ENCODE results near the gene AADAC. TPM values are rescaled to one million over a fixed set of nuclear protein-coding genes. Genes with fewer than 3 reads are reported as not detected.
"Not testable (repeated sequence)": the region's sequence is repeated elsewhere in the genome, so short reads cannot be mapped to it uniquely, and the experiment has no call there.

The AADAC gene, protein sequence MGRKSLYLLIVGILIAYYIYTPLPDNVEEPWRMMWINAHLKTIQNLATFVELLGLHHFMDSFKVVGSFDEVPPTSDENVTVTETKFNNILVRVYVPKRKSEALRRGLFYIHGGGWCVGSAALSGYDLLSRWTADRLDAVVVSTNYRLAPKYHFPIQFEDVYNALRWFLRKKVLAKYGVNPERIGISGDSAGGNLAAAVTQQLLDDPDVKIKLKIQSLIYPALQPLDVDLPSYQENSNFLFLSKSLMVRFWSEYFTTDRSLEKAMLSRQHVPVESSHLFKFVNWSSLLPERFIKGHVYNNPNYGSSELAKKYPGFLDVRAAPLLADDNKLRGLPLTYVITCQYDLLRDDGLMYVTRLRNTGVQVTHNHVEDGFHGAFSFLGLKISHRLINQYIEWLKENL
- polyA plus RNA-seq (2011; rRNA removed) (not detected in 2 replicates), polyA minus RNA-seq (2011; rRNA and poly(A)+ RNA removed) (not detected in 2 replicates)

DNA sequence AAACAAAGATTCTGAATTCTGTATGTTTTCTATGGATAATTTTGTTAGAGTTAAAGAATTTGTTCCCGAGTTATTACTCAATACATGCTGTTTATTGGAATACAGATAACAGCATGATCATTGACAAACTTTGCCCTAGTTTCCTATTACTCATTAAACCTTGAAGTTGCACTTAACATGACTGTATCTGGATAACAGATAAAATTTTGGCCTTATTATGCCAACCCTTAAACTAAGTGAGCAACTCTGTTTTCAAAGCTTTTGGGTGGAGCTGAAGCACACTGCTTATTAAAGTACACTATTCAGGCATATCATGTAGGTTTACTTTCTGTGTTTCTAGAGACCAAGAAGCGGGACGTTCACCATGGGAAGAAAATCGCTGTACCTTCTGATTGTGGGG, at the start of gene AADAC:
TSS of gene AADAC (plus strand) at position 318 of the 400 bp plus-strand sequence. CDS start at position 365, 47 bp downstream.
- H3K4me3 ChIP-seq (ENCODE audit: low read depth, low read length): no peak within 1 kb of the TSS
- H3K27me3 ChIP-seq (ENCODE audit: control insufficient read depth, insufficient read depth, low read length): no peaks in the 10 kb centered on the region
- TF ChIP-seq, protein P1, sequence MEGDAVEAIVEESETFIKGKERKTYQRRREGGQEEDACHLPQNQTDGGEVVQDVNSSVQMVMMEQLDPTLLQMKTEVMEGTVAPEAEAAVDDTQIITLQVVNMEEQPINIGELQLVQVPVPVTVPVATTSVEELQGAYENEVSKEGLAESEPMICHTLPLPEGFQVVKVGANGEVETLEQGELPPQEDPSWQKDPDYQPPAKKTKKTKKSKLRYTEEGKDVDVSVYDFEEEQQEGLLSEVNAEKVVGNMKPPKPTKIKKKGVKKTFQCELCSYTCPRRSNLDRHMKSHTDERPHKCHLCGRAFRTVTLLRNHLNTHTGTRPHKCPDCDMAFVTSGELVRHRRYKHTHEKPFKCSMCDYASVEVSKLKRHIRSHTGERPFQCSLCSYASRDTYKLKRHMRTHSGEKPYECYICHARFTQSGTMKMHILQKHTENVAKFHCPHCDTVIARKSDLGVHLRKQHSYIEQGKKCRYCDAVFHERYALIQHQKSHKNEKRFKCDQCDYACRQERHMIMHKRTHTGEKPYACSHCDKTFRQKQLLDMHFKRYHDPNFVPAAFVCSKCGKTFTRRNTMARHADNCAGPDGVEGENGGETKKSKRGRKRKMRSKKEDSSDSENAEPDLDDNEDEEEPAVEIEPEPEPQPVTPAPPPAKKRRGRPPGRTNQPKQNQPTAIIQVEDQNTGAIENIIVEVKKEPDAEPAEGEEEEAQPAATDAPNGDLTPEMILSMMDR (IDR thresholded peaks at IDR 0.05; ENCODE audit: low read depth, low read length): no peak
- no peak for DNase-seq (ENCODE audit: low read depth, low spot score)
- POLR2A ChIA-PET: no interaction called here
- CTCF ChIA-PET: no interaction called here
- H3K27ac ChIP-seq (ENCODE audit: low read depth, low read length): no peak within 1 kb of the TSS
- peaks cover 14% of the 10 kb centered on the region; the same call in 1 of the 2 replicates for H3K9me3 ChIP-seq (ENCODE audit: control insufficient read depth, insufficient read depth, low read length)

DNA sequence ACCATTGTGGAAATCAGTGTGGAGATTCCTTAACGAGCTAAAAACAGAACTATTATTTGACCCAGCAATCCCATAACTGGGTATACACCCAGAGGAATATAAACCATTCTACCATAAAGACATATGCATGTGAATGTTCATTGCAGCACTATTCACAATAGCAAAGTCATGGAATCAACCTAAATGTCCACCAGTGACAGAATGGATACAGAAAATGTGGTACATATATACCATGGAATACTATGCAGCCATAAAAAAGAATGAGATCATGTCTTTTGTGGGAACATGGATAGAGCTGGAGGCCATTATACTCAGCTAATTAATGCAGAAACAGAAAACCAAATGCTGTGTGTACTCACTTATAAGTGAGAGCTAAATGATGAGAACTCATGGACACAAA, 49.2 kb upstream of the AADAC start:
- H3K9me3 ChIP-seq (ENCODE audit: control insufficient read depth, insufficient read depth, low read length); CTCF ChIA-PET; POLR2A ChIA-PET; DNase-seq (ENCODE audit: low read depth, low spot score); H3K4me3 ChIP-seq (ENCODE audit: low read depth, low read length); H3K27ac ChIP-seq (ENCODE audit: low read depth, low read length); H3K27me3 ChIP-seq (ENCODE audit: control insufficient read depth, insufficient read depth, low read length): not testable (repeated sequence)

DNA sequence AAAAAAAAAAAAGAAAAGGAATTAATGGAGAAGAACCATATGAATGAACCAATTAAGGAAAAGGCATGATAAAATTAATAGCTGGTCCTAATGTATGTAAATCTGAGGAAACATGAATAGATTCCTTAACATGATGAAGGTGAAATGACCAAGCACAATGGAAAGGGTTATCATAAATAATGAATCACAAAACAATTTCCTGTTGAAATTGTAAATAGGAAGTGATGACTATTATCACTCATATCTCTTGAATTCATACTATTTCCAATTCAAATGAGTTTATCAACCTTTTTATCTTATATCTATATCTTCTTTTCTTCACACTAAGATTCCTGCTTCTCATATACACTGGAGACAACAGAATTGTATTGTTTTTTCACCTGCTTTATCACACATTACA, 48.2 kb upstream of the AADAC start:
- ChIA-PET POLR2A (no interaction called here), CTCF (no interaction called here)
- no peak overlapping the region for H3K4me3 ChIP-seq (ENCODE audit: low read depth, low read length)
- no peak for DNase-seq (ENCODE audit: low read depth, low spot score)
- H3K9me3 ChIP-seq (ENCODE audit: control insufficient read depth, insufficient read depth, low read length): no peaks in the 10 kb centered on the region
- no peaks in the 10 kb centered on the region for H3K27me3 ChIP-seq (ENCODE audit: control insufficient read depth, insufficient read depth, low read length)
- TF ChIP-seq, protein P1 (IDR thresholded peaks at IDR 0.05; ENCODE audit: low read depth, low read length): no peak
- no peak overlapping the region for H3K27ac ChIP-seq (ENCODE audit: low read depth, low read length)

DNA sequence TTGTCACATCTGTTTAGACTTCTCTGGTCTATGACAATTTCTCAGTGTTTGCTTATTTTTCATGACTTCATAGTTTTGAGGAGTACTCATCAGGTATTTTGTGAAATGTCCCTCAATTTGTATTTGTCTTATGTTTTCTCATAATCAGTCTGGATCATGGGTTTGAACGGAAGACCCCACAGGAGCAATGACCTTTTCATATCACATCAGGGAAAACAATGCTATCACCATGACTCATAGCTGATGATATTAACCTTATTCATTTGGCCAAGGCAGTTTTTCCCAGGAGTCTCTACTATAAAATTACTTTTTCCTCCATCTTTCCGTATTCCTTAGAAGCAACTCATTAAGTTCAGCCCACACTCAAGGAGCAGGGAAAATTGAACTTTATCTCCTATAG, 47.5 kb upstream of the AADAC start:
- no peaks in the 10 kb centered on the region for H3K9me3 ChIP-seq (ENCODE audit: control insufficient read depth, insufficient read depth, low read length)
- ChIA-PET POLR2A (no interaction called here), CTCF (no interaction called here)
- no peak overlapping the region for H3K4me3 ChIP-seq (ENCODE audit: low read depth, low read length)
- no peaks in the 10 kb centered on the region for H3K27me3 ChIP-seq (ENCODE audit: control insufficient read depth, insufficient read depth, low read length)
- TF ChIP-seq, protein P1 (IDR thresholded peaks at IDR 0.05; ENCODE audit: low read depth, low read length): no peak
- DNase-seq (ENCODE audit: low read depth, low spot score): no peak
- H3K27ac ChIP-seq (ENCODE audit: low read depth, low read length): no peak overlapping the region

DNA sequence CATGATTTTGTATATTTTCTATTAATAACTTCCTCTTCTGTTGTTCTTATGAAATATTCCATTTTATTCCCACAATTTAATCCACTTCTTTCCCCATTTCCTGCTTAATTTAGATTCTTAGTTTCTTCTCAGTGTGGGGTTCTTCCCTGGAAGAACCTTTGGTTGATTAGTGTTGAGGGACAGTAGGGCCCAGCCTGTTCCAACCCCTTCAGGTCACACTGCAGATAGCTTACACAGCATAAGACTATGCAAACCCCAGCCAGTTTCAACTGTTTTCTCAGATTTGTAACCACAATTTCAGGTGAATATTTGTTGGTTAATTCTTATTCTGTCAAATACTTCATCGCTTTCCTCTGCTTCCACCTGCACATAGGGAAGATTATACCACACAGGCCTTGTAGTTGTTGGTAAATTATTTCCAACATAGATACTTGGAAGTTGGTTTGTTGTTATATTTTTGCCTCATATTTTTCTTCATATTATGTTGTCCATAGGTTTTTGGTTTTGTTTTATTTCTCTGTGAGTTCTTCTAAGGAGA, 45.5 kb upstream of the AADAC start:
- Histone ChIP-seq H3K27me3 (ENCODE audit: control insufficient read depth, insufficient read depth, low read length) (no peaks in the 10 kb centered on the region), H3K27ac (ENCODE audit: low read depth, low read length) (no peak overlapping the region), H3K9me3 (ENCODE audit: control insufficient read depth, insufficient read depth, low read length) (no peaks in the 10 kb centered on the region), H3K4me3 (ENCODE audit: low read depth, low read length) (no peak overlapping the region)
- no peak for DNase-seq (ENCODE audit: low read depth, low spot score)
- TF ChIP-seq, protein P1 (IDR thresholded peaks at IDR 0.05; ENCODE audit: low read depth, low read length): no peak
- ChIA-PET POLR2A (no interaction called here), CTCF (interaction anchor here (0.5 kb wide), 1 partner anchor 469 kb away, joined by 3 read pairs; no protein-coding TSS in a partner anchor)
